Ascending aorta (tissue), 2 donors: ENCODE measurements around the gene GJA8. TPM values are rescaled to one million over a fixed set of nuclear protein-coding genes. Genes with fewer than 3 reads are reported as not detected.

Experiments used
- DNase-seq, 2 donors: peaks; one replicate each; pipeline ENCODE4 v3.0.0-alpha.2; 2019; ENCODE audit warnings: low spot score in 2 of 2
- H3K27ac ChIP-seq, 2 donors: fragments of 200-600 bp; sonication (generic); one replicate each; pipeline ENCODE4 v1.5.1; 2016 to 2017; ENCODE audit warnings: mild to moderate bottlenecking in 1 of 2
- H3K27me3 ChIP-seq: fragments of 200-600 bp; sonication (generic); one replicate; pipeline ENCODE4 v1.5.1; 2017
- H3K36me3 ChIP-seq, 2 donors: fragments of 200-600 bp; sonication (generic); one replicate each; pipeline ENCODE4 v1.5.1; 2016
- H3K4me1 ChIP-seq, 2 donors: fragments of 200-600 bp; sonication (generic); one replicate each; pipeline ENCODE4 v1.5.1; 2016 to 2017; ENCODE audit warnings: mild to moderate bottlenecking in 1 of 2
- H3K4me3 ChIP-seq, 2 donors: fragments of 200-600 bp; sonication (generic); one replicate each; pipeline ENCODE4 v1.5.1; 2016 to 2017; ENCODE audit warnings: mild to moderate bottlenecking in 1 of 2
- H3K9me3 ChIP-seq, 2 donors: fragments of 200-600 bp; sonication (generic); one replicate each; pipeline ENCODE4 v1.5.1; 2016
- intact Hi-C: fragments of 100-400 bp; cut with DNase I; formaldehyde crosslinking; loops from one replicate; pipeline ENCODE4 v1.15.1; 2023
- total RNA-seq: library from RNA; depleted of rRNA; stranded (reverse); fragments of >200 nt; gene quantifications from one replicate; pipeline ENCODE4 v1.1.0, GENCODE V29; 2016
- TF ChIP-seq, protein P1 (sequence below), 3 experiments: fragments of 200-600 bp in 2 of 3; fragments of 450-650 bp in 1 of 3; sonication (generic) in 2 of 3; IDR thresholded peaks; one replicate each; pipeline ENCODE4 v1.5.1; 2016 to 2019; ENCODE audit warnings: antibody characterized with exemption in 3 of 3, mild to moderate bottlenecking in 1 of 3, moderate library complexity in 1 of 3

GJA8 gene
- total RNA-seq, 1 donor from 2014 or later = not detected

- Histone ChIP-seq H3K27me3 (no peaks in the 10 kb centered on the region), H3K36me3 (no peaks in the 10 kb centered on the region), H3K27ac (no peak overlapping the region), H3K9me3 (no peaks in the 10 kb centered on the region), H3K4me1 (peaks cover 0 to 4% of the 10 kb centered on the region in 2 donors), H3K4me3 (no peak overlapping the region)
- TF ChIP-seq, protein P1, sequence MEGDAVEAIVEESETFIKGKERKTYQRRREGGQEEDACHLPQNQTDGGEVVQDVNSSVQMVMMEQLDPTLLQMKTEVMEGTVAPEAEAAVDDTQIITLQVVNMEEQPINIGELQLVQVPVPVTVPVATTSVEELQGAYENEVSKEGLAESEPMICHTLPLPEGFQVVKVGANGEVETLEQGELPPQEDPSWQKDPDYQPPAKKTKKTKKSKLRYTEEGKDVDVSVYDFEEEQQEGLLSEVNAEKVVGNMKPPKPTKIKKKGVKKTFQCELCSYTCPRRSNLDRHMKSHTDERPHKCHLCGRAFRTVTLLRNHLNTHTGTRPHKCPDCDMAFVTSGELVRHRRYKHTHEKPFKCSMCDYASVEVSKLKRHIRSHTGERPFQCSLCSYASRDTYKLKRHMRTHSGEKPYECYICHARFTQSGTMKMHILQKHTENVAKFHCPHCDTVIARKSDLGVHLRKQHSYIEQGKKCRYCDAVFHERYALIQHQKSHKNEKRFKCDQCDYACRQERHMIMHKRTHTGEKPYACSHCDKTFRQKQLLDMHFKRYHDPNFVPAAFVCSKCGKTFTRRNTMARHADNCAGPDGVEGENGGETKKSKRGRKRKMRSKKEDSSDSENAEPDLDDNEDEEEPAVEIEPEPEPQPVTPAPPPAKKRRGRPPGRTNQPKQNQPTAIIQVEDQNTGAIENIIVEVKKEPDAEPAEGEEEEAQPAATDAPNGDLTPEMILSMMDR (IDR thresholded peaks at IDR 0.05) = no peak
- intact Hi-C loops = no loop called here
- DNase-seq = no peak
These were observed 20.1 kb upstream of the GJA8 start for GRCh38 chr1:147882535-147882934.

DNA sequence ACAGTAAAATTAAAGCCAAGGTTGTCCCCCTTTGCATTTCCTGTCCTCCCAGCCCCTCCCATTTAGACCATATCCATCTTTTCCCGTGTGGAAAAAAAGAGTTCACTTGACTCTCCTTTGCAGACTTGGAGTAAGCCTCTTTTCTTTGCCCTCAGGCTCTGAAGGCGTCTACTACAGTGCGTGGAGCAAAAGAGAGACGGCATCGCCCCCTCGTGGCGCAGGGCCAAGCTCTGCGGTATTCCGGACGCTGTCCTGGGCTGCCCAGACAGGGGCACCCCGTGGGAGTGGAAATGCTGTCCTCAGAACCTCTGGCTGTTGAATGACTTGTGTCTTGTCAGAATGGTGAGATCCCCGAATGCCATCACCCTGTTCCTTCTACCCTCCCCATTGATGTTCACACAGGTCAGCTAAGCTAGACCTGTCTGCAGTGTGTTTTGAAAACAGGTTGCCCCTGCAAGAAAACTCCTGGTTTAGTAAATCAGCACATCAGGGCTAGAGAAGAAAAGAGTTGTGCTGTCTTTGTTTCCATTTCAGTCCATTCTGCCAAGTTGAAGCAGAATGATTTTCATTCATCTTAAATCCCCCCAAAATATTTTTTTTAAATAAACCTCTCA is 12.3 kb upstream of the GJA8 start:
- no peak overlapping the region for H3K27ac ChIP-seq
- no peak overlapping the region for H3K4me3 ChIP-seq
- no peaks in the 10 kb centered on the region for H3K9me3 ChIP-seq
- no peaks in the 10 kb centered on the region for H3K36me3 ChIP-seq
- TF ChIP-seq, protein P1 (IDR thresholded peaks at IDR 0.05) = peak; percentile 56 to 76 (median 57)
- peak in 1 of 2 donors; percentile 81 for DNase-seq
- intact Hi-C loops = loop anchor here (2.0 kb wide), 1 partner anchor 395 kb away; no protein-coding TSS in a partner anchor
- H3K4me1 ChIP-seq = peaks cover 0 to 4% of the 10 kb centered on the region in 2 donors
- no peaks in the 10 kb centered on the region for H3K27me3 ChIP-seq

DNA sequence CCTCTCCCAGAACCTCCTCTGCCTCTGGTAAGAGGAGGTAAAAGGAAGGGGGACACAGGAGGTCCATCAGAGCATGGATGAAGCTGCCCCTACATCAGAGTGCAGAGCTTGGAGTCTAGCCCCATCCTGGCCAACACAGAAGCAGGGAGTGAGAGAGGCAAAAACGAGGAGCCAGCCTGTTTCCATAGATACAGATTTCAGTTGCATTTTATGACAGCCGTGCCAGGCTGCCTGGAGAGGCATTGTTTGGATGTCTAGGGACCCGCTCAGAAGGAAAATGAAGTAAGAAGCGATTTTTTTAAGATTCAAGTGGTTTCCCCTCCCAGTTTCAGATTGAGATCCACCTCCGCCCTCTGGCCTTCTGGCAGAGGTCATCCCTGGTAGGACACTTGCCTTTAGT is 11.5 kb upstream of the GJA8 start:
- H3K27ac ChIP-seq = no peak overlapping the region
- DNase-seq = no peak
- no peaks in the 10 kb centered on the region for H3K27me3 ChIP-seq
- TF ChIP-seq, protein P1 (IDR thresholded peaks at IDR 0.05) = no peak
- H3K36me3 ChIP-seq = no peaks in the 10 kb centered on the region
- peaks cover 0 to 4% of the 10 kb centered on the region in 2 donors for H3K4me1 ChIP-seq
- H3K9me3 ChIP-seq = no peaks in the 10 kb centered on the region
- no peak overlapping the region for H3K4me3 ChIP-seq
- intact Hi-C loops = loop anchor here (2.0 kb wide), 1 partner anchor 396 kb away; no protein-coding TSS in a partner anchor

DNA sequence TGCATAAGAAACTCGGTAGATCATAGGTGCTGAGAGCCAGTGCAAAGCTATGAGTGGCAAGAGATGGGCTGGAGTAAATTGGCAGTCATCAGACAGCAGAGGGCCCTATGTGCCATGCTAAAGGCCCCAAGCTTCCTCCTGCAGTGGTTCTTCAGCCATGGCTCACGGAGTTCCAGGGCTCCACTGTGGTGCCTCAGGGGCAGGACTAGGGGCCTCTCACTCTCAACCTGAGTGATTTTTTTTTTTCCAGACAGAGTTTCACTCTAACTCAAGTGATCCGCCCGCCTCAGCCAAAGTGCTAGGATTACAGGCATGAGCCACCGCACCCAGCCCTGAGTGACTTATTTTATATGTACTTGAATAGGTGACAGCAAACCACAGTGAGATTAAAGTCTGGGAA is 10.4 kb upstream of the GJA8 start:
- intact Hi-C loops = loop anchor here (1.0 to 2.0 kb wide), 2 partner anchors 168 to 251 kb away; no protein-coding TSS in a partner anchor
- no peak for DNase-seq
- Histone ChIP-seq H3K9me3 (no peaks in the 10 kb centered on the region), H3K36me3 (no peaks in the 10 kb centered on the region), H3K27ac (peak overlapping the region in 1 of 2 donors; percentile 21), H3K4me1 (peaks cover 0 to 4% of the 10 kb centered on the region in 2 donors), H3K27me3 (no peaks in the 10 kb centered on the region), H3K4me3 (no peak overlapping the region)
- TF ChIP-seq, protein P1 (IDR thresholded peaks at IDR 0.05) = no peak

DNA sequence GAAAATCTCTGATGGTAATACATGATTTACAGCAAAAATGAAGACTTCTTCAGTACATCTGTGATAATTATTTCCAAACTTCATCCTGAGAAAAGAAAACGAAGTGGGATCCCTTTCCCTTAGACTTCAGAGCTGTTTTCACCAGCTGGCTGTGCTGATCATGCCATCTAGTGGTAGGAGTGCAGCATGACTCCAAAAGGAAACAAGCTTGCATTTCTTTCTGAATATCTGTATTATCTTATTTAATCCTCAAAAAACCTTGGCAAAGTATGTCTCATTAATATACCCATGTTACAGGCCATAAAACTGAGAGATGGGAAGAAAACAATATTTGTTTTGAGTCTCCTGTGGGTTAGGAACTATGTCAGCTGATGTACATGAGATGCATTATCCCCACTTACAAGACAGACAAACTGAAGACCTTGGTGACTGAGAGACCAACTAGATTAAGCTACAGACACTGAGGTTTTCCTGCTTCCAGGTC is 9.8 kb upstream of the GJA8 start:
- no peak overlapping the region for H3K4me3 ChIP-seq
- intact Hi-C loops = loop anchor here (1.0 to 2.0 kb wide), 2 partner anchors 168 to 252 kb away; no protein-coding TSS in a partner anchor
- no peaks in the 10 kb centered on the region for H3K9me3 ChIP-seq
- TF ChIP-seq, protein P1 (IDR thresholded peaks at IDR 0.05) = peak; percentile 76 to 94 (median 90)
- peaks cover 0 to 4% of the 10 kb centered on the region in 2 donors for H3K4me1 ChIP-seq
- H3K27ac ChIP-seq = peak overlapping the region in 1 of 2 donors; percentile 21
- DNase-seq = no peak
- H3K36me3 ChIP-seq = no peaks in the 10 kb centered on the region
- no peaks in the 10 kb centered on the region for H3K27me3 ChIP-seq
